GM12878 (cell line): Measurements from ENCODE around the gene TESPA1.

Experiments used
- BRCA1 ChIP-seq: IDR thresholded peaks from 2 replicates; pipeline ENCODE4 v1.6.1; 2011; ENCODE audit warnings: low read depth, low read length, improper control_type of control experiment
- CHD1 ChIP-seq: IDR thresholded peaks from 2 replicates; pipeline ENCODE4 v1.6.1; 2012; ENCODE audit warnings: low read depth, low read length, improper control_type of control experiment
- CREB1 ChIP-seq: IDR thresholded peaks from 2 replicates; pipeline ENCODE4 v1.6.1; 2012; ENCODE audit warnings: low read depth, mild to moderate bottlenecking, inconsistent platforms
- CTCF ChIP-seq, 3 experiments: IDR thresholded peaks in 2 of 3; conservative IDR thresholded peaks in 1 of 3; 2 replicates each; pipeline ENCODE4 v1.5.1; 2011; ENCODE audit warnings: low read depth in 3 of 3, low read length in 3 of 3, mild to moderate bottlenecking in 3 of 3, control low read depth in 2 of 3, moderate library complexity in 2 of 3, inconsistent platforms in 1 of 3, mixed read lengths in 1 of 3; ENCODE audit not compliant: control insufficient read depth in 2 of 3, insufficient read depth in 1 of 3; ENCODE audit errors: extremely low read depth in 1 of 3
- SIN3A ChIP-seq: IDR thresholded peaks from 2 replicates; pipeline ENCODE4 v1.6.1; 2012; ENCODE audit warnings: low read depth, low read length, improper control_type of control experiment
- SUZ12 ChIP-seq: fragments of 200-600 bp; sonication (generic); IDR thresholded peaks from one replicate; pipeline ENCODE4 v1.6.1; 2018; ENCODE audit warnings: antibody characterized with exemption, mild to moderate bottlenecking; ENCODE audit not compliant: unreplicated experiment

GRCh38 chr12:54936736-54937135 is 47.8 kb downstream of the TESPA1 start:
- TF ChIP-seq SIN3A (no peak), CREB1 (no peak), CTCF (IDR thresholded peaks at IDR 0.05 in 2 of 3, conservative IDR thresholded peaks at IDR 0.05 in 1 of 3; ENCODE audit: control insufficient read depth in 2 of 3, extremely low read depth in 1 of 3, insufficient read depth in 1 of 3, low read depth in 3 of 3, low read length in 3 of 3) (no peak), CHD1 (no peak), BRCA1 (no peak), SUZ12 (no peak)
